ENCODE results near the gene MIDN. TPM values are rescaled to one million over a fixed set of nuclear protein-coding genes. Genes with fewer than 3 reads are reported as not detected.

MIDN gene
- total RNA-seq, 1 donor from 2014 or later = 170 TPM

- Histone ChIP-seq H3K36me3 (peaks cover 0 to 19% of the 10 kb centered on the region in 2 donors), H3K4me1 (peaks cover 86% of the 10 kb centered on the region), H3K27me3 (no peaks in the 10 kb centered on the region), H3K9me3 (no peaks in the 10 kb centered on the region), H3K4me3 (peak overlapping the region; percentile 72 to 79), H3K27ac (peak overlapping the region; percentile 97)
- TF ChIP-seq CTCF (IDR thresholded peaks at IDR 0.05) (no peak), POLR2AphosphoS5 (IDR thresholded peaks at IDR 0.05; ENCODE audit: insufficient read depth in 1 of 2, low read depth in 1 of 2) (no peak), POLR2A (IDR thresholded peaks at IDR 0.05) (no peak)
- intact Hi-C loops (cut with DNase I) = loop anchor here (1.0 kb wide), 1 partner anchor 9 kb away; no protein-coding TSS in a partner anchor
- DNase-seq (ENCODE audit: extremely low spot score in 2 of 2) = no peak
Measured at GRCh38 chr19:1261538-1261797, 13.1 kb downstream of the MIDN start.

- DNase-seq (ENCODE audit: extremely low spot score in 2 of 2) = no peak
- Histone ChIP-seq H3K4me3 (peak overlapping the region; percentile 72 to 79), H3K4me1 (peaks cover 86% of the 10 kb centered on the region), H3K36me3 (peaks cover 0 to 14% of the 10 kb centered on the region in 2 donors), H3K27me3 (no peaks in the 10 kb centered on the region), H3K9me3 (no peaks in the 10 kb centered on the region), H3K27ac (peak overlapping the region; percentile 97)
- intact Hi-C loops (cut with DNase I) = loop anchor here (1.0 kb wide), 1 partner anchor 10 kb away; no protein-coding TSS in a partner anchor
- no peak for TF ChIP-seq POLR2AphosphoS5 (IDR thresholded peaks at IDR 0.05; ENCODE audit: insufficient read depth in 1 of 2, low read depth in 1 of 2)
- TF ChIP-seq POLR2A (IDR thresholded peaks at IDR 0.05) = no peak
- no peak for TF ChIP-seq CTCF (IDR thresholded peaks at IDR 0.05)
Measured at GRCh38 chr19:1261798-1262622, 13.6 kb downstream of the MIDN start.

- H3K4me1 ChIP-seq = peaks cover 86% of the 10 kb centered on the region
- no peak for DNase-seq (ENCODE audit: extremely low spot score in 2 of 2)
- H3K27me3 ChIP-seq = no peaks in the 10 kb centered on the region
- H3K36me3 ChIP-seq = peaks cover 0 to 7% of the 10 kb centered on the region in 2 donors
- no peaks in the 10 kb centered on the region for H3K9me3 ChIP-seq
- H3K27ac ChIP-seq = peak overlapping the region; percentile 97
- no peak for TF ChIP-seq POLR2A (IDR thresholded peaks at IDR 0.05)
- no peak for TF ChIP-seq POLR2AphosphoS5 (IDR thresholded peaks at IDR 0.05; ENCODE audit: insufficient read depth in 1 of 2, low read depth in 1 of 2)
- no peak for TF ChIP-seq CTCF (IDR thresholded peaks at IDR 0.05)
- intact Hi-C loops (cut with DNase I) = no loop called here
- H3K4me3 ChIP-seq = no peak overlapping the region
Measured at GRCh38 chr19:1262623-1263123, 14.3 kb downstream of the MIDN start.

- H3K4me3 ChIP-seq = no peak overlapping the region
- H3K27ac ChIP-seq = peak overlapping the region; percentile 97
- no peak for DNase-seq (ENCODE audit: extremely low spot score in 2 of 2)
- peaks cover 86% of the 10 kb centered on the region for H3K4me1 ChIP-seq
- H3K9me3 ChIP-seq = no peaks in the 10 kb centered on the region
- H3K36me3 ChIP-seq = peaks cover 0 to 2% of the 10 kb centered on the region in 2 donors
- TF ChIP-seq CTCF (IDR thresholded peaks at IDR 0.05) = no peak
- TF ChIP-seq POLR2AphosphoS5 (IDR thresholded peaks at IDR 0.05; ENCODE audit: insufficient read depth in 1 of 2, low read depth in 1 of 2) = no peak
- TF ChIP-seq POLR2A (IDR thresholded peaks at IDR 0.05) = no peak
- no peaks in the 10 kb centered on the region for H3K27me3 ChIP-seq
- intact Hi-C loops (cut with DNase I) = no loop called here
Measured at GRCh38 chr19:1263188-1263587, 14.8 kb downstream of the MIDN start.

All from vagina (tissue), 2 donors.